DND-41 (cell line): ENCODE measurements around the gene MAU2.
"Not testable (repeated sequence)": the region's sequence is repeated elsewhere in the genome, so short reads cannot be mapped to it uniquely, and the experiment has no call there.

Experiments
- ATAC-seq: fragments of 200-7000 bp; cut with Tn5 transposase; 3 replicates; pipeline ENCODE4 v1.9.1; 2021; ENCODE audit warnings: low read depth; ENCODE audit not compliant: insufficient read depth
- DNase-seq: peaks from one replicate; pipeline ENCODE4 v3.0.0-alpha.2; 2020
- H2AFZ ChIP-seq: 2 replicates; pipeline ENCODE4 v1.6.0; 2012; ENCODE audit warnings: low read depth, low read length
- H3K27ac ChIP-seq: 2 replicates; pipeline ENCODE4 v1.5.1; 2012; ENCODE audit warnings: low read length, inconsistent platforms
- H3K27me3 ChIP-seq: fragments of 200-600 bp; sonication (generic); 2 replicates; pipeline ENCODE4 v1.6.0; 2012; ENCODE audit warnings: low read length, mild to moderate bottlenecking, inconsistent platforms; ENCODE audit not compliant: insufficient read depth, poor library complexity
- H3K36me3 ChIP-seq: 2 replicates; pipeline ENCODE4 v1.5.1; 2012; ENCODE audit warnings: low read length, inconsistent platforms; ENCODE audit not compliant: insufficient read depth
- H3K4me1 ChIP-seq: 2 replicates; pipeline ENCODE4 v1.5.1; 2012; ENCODE audit warnings: mild to moderate bottlenecking, low read length; ENCODE audit not compliant: insufficient read depth
- H3K4me2 ChIP-seq: 2 replicates; pipeline ENCODE4 v1.6.0; 2012; ENCODE audit warnings: mild to moderate bottlenecking, moderate library complexity, low read length, inconsistent platforms; ENCODE audit not compliant: insufficient read depth
- H3K4me3 ChIP-seq, 2 experiments: fragments of 200-600 bp in 1 of 2; shearing (Covaris generic) in 1 of 2; 2 replicates each; pipeline ENCODE4 v1.5.1; 2012 to 2016; ENCODE audit warnings: inconsistent platforms in 2 of 2, low read length in 2 of 2, mild to moderate bottlenecking in 2 of 2, low read depth in 1 of 2, moderate library complexity in 1 of 2
- H3K79me2 ChIP-seq: 2 replicates; pipeline ENCODE4 v1.6.0; 2012; ENCODE audit warnings: low read length, inconsistent platforms; ENCODE audit not compliant: insufficient read depth
- H3K9ac ChIP-seq: 2 replicates; pipeline ENCODE4 v1.6.0; 2012; ENCODE audit warnings: low read depth, mild to moderate bottlenecking, inconsistent platforms, low read length, moderate library complexity
- H3K9me3 ChIP-seq: 2 replicates; pipeline ENCODE4 v1.5.1; 2012; ENCODE audit warnings: low read length, moderate library complexity, mild to moderate bottlenecking, inconsistent platforms; ENCODE audit not compliant: insufficient read depth, severe bottlenecking
- H4K20me1 ChIP-seq: 2 replicates; pipeline ENCODE4 v1.6.0; 2012; ENCODE audit warnings: low read length; ENCODE audit not compliant: insufficient read depth
- EZH2 ChIP-seq: IDR thresholded peaks from 3 replicates; pipeline ENCODE4 v1.6.1; 2012; ENCODE audit warnings: borderline replicate concordance, low read depth, mild to moderate bottlenecking, moderate library complexity, low read length, inconsistent platforms; ENCODE audit not compliant: severe bottlenecking
- TF ChIP-seq, protein P1 (sequence below): IDR thresholded peaks from 2 replicates; pipeline ENCODE4 v1.5.1; 2012; ENCODE audit warnings: borderline replicate concordance, low read length, moderate library complexity, mild to moderate bottlenecking; ENCODE audit not compliant: poor library complexity, severe bottlenecking; ENCODE audit errors: extremely low read depth

Gene MAU2

DNA sequence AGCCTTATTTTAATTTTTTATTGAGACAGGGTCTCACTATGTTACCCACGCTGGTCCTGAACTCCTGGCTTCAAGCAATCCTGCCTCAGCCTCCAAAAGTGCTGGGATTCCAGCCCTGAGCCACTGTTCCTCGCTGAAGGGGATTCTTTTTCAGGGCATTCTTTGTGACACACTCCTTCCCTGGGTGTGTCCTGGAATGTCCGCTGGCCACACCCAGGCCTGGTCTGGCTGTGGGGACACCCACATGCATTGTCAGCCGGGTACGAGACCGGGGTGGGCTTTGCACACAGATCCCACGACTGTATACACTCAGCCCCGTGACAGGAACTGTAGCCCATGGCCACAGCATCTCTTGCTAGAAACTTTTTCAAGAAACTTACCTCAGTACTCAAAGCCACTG is 50.4 kb downstream of the MAU2 start:
- no peaks in the 10 kb centered on the region for H3K79me2 ChIP-seq
- no peaks in the 10 kb centered on the region for H3K36me3 ChIP-seq
- ATAC-seq = no peak
- H3K9ac ChIP-seq = no peak overlapping the region
- no peaks in the 10 kb centered on the region for H3K27me3 ChIP-seq
- H3K4me3 ChIP-seq = no peak overlapping the region
- DNase-seq = no peak
- H2AFZ ChIP-seq = no peak overlapping the region
- 0 out of 2 replicates have a peak, but pooled peaks cover 3% of the 10 kb centered on the region for H3K4me1 ChIP-seq
- H4K20me1 ChIP-seq = no peaks in the 10 kb centered on the region
- no peaks in the 10 kb centered on the region for H3K9me3 ChIP-seq
- H3K27ac ChIP-seq = no peak overlapping the region
- H3K4me2 ChIP-seq = no peak overlapping the region
- TF ChIP-seq EZH2 = no peak
- TF ChIP-seq, protein P1, sequence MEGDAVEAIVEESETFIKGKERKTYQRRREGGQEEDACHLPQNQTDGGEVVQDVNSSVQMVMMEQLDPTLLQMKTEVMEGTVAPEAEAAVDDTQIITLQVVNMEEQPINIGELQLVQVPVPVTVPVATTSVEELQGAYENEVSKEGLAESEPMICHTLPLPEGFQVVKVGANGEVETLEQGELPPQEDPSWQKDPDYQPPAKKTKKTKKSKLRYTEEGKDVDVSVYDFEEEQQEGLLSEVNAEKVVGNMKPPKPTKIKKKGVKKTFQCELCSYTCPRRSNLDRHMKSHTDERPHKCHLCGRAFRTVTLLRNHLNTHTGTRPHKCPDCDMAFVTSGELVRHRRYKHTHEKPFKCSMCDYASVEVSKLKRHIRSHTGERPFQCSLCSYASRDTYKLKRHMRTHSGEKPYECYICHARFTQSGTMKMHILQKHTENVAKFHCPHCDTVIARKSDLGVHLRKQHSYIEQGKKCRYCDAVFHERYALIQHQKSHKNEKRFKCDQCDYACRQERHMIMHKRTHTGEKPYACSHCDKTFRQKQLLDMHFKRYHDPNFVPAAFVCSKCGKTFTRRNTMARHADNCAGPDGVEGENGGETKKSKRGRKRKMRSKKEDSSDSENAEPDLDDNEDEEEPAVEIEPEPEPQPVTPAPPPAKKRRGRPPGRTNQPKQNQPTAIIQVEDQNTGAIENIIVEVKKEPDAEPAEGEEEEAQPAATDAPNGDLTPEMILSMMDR = no peak

DNA sequence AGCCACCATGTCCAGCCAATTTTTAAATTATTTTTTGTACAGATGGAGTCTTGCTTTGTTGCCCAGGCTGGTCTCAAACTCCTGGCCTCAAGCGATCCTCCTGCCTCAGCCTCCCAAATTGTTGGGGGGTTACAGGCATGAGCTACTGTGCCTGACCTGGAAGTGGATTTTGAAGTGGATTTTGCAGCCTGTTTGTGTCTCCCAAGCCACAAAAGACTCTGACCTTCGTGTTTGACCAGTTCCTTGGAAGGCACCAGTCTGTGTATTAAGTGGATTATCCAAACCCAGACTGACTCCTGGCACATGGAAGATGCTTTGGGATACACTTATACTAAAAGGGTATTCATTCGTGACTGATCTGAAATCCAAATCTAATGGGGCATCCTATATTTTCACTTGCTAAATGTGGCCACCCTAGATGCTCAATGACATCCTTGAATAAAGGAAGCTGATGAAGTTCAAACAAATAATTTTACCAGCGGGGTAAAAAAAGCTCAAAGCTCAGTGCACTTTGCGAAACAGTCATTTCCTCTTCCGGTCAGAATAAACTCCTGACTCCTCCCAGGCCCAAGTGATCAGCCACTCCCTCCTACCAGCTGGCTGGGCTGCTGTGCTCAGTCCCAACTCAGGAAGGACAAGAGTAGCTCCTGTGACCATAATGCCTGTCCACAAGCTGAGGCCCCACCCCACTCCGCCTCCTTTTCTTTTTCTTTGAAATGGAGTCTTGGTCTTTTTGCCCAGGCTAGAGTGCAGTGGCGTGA is 52.2 kb downstream of the MAU2 start:
- Histone ChIP-seq H3K4me1 (no peaks in the 10 kb centered on the region), H3K4me2 (no peak overlapping the region), H3K9me3 (no peaks in the 10 kb centered on the region), H2AFZ (0 out of 2 replicates have a peak overlapping the region, but pooled peaks have one; percentile 13), H4K20me1 (no peaks in the 10 kb centered on the region), H3K36me3 (no peaks in the 10 kb centered on the region), H3K27ac (no peak overlapping the region), H3K79me2 (no peaks in the 10 kb centered on the region), H3K4me3 (no peak overlapping the region), H3K9ac (no peak overlapping the region), H3K27me3 (no peaks in the 10 kb centered on the region)
- TF ChIP-seq, protein P1 = no peak
- TF ChIP-seq EZH2 = no peak
- DNase-seq (no peak), ATAC-seq (no peak)

GRCh38 chr19:19379527-19379926 is 58.9 kb downstream of the MAU2 start:
- Histone ChIP-seq H3K9me3 (no peaks in the 10 kb centered on the region), H2AFZ (no peak overlapping the region), H3K27ac (no peak overlapping the region), H3K4me3 (no peak overlapping the region), H3K9ac (no peak overlapping the region), H3K4me2 (no peak overlapping the region), H3K36me3 (no peaks in the 10 kb centered on the region), H3K4me1 (peaks cover 4% of the 10 kb centered on the region), H3K27me3 (no peaks in the 10 kb centered on the region), H4K20me1 (no peaks in the 10 kb centered on the region), H3K79me2 (peaks cover 1% of the 10 kb centered on the region)
- TF ChIP-seq EZH2 = no peak
- TF ChIP-seq, protein P1 = no peak
- ATAC-seq (no peak), DNase-seq (no peak)

DNA sequence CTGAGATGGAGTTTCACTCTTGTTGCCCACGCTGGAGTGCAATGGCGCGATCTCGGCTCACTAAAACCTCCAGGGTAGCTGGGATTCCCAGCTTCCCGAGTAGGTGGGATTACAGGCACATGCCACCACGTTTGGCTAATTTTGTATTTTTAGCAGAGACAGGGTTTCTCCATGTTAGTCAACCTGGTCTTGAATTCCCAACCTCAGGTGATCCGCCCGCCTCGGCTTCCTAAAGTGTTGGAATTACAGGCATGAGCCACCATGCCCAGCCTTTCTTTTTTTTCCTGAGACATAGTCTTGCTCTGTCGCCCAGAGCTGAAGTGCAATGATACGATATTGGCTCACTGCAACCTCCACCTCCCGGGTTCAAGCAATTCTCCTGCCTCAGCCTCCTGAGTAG is 59.7 kb downstream of the MAU2 start:
- H3K36me3 ChIP-seq, H3K79me2 ChIP-seq, H2AFZ ChIP-seq, H3K9ac ChIP-seq, DNase-seq, H3K9me3 ChIP-seq, ATAC-seq, H3K27ac ChIP-seq, H4K20me1 ChIP-seq, H3K27me3 ChIP-seq, H3K4me2 ChIP-seq, H3K4me3 ChIP-seq: not testable (repeated sequence)
- peaks cover 11% of the 10 kb centered on the region for H3K4me1 ChIP-seq
